ENCODE measurements around the gene GHDC.
"Not testable (repeated sequence)": the region's sequence is repeated elsewhere in the genome, so short reads cannot be mapped to it uniquely, and the experiment has no call there.

Gene GHDC

DNA sequence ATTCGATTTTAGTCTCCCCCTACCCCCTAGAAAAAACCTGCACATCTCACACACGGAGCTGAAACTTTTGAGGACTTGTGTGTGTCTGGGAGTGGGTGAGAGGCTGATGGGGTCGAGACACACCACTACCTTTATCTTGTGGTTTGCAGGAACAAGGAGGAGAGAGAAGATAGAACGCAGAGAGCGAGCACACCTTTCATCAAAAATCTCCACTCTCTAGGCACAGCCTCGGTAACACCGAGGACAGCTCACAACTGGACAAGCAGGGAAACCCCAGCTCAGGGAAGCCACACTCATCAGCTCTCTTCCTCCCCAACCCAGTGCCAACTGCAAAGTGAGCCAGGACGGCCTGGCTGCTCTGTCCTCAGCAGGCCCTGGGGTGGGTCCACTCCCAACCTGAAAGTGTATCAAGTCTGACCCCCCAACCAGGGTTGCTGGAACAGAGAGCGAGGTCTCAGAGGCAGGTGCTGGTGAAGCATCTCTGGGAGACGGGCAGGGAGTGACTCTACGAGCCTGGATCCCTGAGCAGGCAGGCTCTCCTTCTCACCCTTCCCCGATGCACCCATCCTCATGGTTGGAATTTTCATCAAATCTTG, 5.2 kb upstream of the GHDC start:
- no peak overlapping the region for H3K4me3 ChIP-seq (ENCODE audit: low read length)
- H3K36me3 ChIP-seq (ENCODE audit: insufficient read depth, low read length): peaks cover 43% of the 10 kb centered on the region
- H2AFZ ChIP-seq (ENCODE audit: low read depth, low read length): no peak overlapping the region
- H3K4me1 ChIP-seq (ENCODE audit: insufficient read depth, low read length): peaks cover 10% of the 10 kb centered on the region
- H3K27me3 ChIP-seq (ENCODE audit: insufficient read depth, low read length): no peaks in the 10 kb centered on the region
- H3K9me3 ChIP-seq (ENCODE audit: low read length): no peaks in the 10 kb centered on the region

DNA sequence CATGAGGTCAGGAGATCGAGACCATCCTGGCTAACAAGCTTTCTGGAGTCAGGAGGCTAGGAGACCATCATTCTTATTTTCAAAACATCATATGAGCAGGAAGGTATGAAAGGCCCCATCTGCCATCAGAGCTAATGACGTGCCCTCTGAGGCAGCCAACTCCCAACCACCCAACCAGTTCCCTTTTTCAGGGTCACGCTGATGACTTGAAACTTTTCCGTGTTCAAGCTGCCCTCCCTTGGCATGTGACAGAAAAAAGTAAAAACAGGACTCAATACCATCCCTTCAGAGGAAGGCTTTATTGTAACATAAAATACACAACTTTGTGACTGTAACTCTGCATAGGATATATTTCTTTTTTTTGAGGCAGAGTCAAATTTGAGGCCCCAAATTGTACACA, 4.6 kb upstream of the GHDC start:
- Histone ChIP-seq H3K9me3 (ENCODE audit: low read length) (no peaks in the 10 kb centered on the region), H3K36me3 (ENCODE audit: insufficient read depth, low read length) (peaks cover 37% of the 10 kb centered on the region)

DNA sequence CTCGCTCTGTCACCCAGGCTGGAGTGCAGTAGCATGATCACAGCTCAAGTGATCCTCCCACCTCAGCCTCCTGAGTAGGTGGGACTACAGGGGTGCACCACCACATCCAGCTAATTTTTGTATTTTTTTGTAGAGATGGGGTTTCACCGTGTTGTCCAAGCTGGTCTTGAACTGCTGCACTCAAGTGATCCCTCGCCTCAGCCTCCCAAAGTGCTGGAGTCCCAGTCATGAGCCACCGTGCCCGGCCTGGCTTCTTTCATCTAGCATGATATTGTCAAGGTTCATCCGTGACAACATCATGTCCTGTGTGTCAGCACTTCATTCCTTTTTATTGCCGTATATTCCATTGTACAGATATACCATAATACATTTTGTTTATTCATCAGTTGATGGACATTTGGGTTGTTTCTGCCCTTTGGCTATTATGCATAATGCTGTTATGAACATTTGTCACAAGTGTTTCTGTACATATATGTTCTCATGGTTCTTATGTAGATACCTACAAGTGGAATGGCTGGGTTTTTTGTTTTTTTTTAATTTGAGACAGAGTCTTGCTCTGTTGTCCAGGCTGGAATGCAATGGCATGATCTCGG, 3.4 kb upstream of the GHDC start:
- H3K4me3 ChIP-seq (ENCODE audit: low read length): no peak overlapping the region
- H3K36me3 ChIP-seq (ENCODE audit: insufficient read depth, low read length): peaks cover 28% of the 10 kb centered on the region
- H3K9me3 ChIP-seq (ENCODE audit: low read length): no peaks in the 10 kb centered on the region
- no peak overlapping the region for H2AFZ ChIP-seq (ENCODE audit: low read depth, low read length)
- H3K27me3 ChIP-seq (ENCODE audit: insufficient read depth, low read length): no peaks in the 10 kb centered on the region
- peaks cover 18% of the 10 kb centered on the region for H3K4me1 ChIP-seq (ENCODE audit: insufficient read depth, low read length)

More for the DNA sequence above, 4.6 kb upstream of the GHDC start:
- Histone ChIP-seq H3K4me3 (ENCODE audit: low read length) (no peak overlapping the region), H2AFZ (ENCODE audit: low read depth, low read length) (no peak overlapping the region), H3K27me3 (ENCODE audit: insufficient read depth, low read length) (no peaks in the 10 kb centered on the region), H3K4me1 (ENCODE audit: insufficient read depth, low read length) (peaks cover 13% of the 10 kb centered on the region)

DNA sequence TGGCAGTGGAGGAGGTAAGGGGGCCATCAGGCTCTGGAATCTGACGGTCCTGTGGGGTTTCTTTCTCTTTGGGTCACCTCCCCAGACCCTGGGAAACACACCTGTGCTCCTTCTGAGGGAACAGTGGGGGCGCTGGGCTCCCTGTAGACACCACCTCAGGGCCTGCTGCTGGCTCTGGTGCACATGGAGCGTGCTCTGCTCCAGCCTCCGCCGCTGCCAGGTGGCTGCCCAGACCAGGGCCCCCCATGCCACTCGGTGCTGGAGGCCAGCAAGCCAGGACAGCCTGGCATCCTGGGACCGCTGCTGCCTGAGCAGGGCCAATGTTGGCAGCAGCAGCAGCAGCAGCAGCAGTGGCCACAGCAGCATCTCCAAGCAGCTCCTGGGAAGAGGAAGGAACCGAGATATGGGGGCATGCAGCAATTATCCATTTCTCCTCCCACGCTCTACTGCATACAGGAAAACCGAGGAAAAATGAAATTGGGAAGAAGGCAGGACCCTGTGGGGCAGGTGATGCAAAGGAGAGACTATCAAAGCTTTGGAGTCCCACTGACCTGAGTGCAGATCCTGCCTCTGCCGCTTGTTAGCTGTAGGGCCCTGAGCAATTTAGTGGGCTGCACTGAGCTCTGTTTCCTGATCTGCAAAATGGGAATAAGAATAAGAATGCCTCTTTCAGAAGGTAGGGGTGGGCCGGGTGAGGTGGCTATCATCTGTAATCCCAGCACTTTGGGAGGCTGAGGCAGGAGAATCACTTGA, 902 bp downstream of the GHDC start:
- Histone ChIP-seq H3K4me1 (ENCODE audit: insufficient read depth, low read length) (peaks cover 8% of the 10 kb centered on the region), H3K27me3 (ENCODE audit: insufficient read depth, low read length) (no peaks in the 10 kb centered on the region), H3K36me3 (ENCODE audit: insufficient read depth, low read length) (no peaks in the 10 kb centered on the region), H2AFZ (ENCODE audit: low read depth, low read length) (no peak overlapping the region), H3K4me3 (ENCODE audit: low read length) (peak overlapping the region; percentile 78), H3K9me3 (ENCODE audit: low read length) (no peaks in the 10 kb centered on the region)

DNA sequence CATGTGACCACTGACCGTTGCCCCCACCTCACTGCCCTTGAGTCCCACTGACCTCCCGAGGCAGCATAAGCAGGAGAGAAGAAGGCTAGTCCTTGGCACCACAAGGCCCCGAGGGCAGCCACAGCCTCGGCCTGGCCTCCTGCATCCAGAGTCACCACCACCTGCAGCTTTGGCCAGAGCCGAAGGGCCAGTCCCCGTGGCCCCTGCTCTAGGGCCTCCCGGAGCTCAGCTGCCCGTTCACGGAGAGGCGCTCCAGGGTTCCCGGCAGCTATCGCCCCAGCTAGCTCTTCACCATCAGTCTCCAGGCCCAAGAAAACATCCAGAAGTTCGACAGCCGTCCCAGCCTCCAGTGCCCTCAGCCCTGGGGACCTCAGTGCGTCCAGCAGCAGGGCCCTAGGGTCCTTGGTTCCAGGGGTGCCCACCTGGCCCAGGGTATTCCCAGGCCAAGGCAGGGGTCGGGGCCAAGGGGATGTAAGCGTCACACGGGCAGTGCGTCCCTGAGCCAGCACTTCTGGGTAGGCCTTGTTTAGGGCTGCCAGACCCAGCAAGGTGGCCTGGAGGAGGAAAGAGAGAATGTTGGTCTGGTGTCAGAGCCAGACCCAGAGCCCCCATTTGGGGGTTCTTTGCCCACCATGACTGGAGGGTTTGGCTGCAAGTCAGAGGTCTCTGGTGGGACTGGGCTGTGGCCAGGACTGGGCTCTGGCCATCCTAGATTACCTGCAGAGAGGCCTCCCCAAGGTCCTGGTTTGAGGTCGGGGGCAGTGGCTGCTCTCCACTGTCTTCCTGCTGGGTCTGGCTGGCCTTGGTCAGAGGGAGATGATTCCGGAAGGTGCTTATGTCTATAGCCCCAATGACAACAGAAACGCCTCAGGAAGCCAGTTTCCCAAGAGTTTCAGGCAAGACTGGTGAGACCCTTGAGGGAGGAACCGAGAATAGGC, 1.8 kb downstream of the GHDC start:
- no peaks in the 10 kb centered on the region for H3K36me3 ChIP-seq (ENCODE audit: insufficient read depth, low read length)
- no peaks in the 10 kb centered on the region for H3K9me3 ChIP-seq (ENCODE audit: low read length)
- no peaks in the 10 kb centered on the region for H3K27me3 ChIP-seq (ENCODE audit: insufficient read depth, low read length)
- no peak overlapping the region for H3K4me3 ChIP-seq (ENCODE audit: low read length)
- H3K4me1 ChIP-seq (ENCODE audit: insufficient read depth, low read length): peaks cover 8% of the 10 kb centered on the region
- H2AFZ ChIP-seq (ENCODE audit: low read depth, low read length): no peak overlapping the region

DNA sequence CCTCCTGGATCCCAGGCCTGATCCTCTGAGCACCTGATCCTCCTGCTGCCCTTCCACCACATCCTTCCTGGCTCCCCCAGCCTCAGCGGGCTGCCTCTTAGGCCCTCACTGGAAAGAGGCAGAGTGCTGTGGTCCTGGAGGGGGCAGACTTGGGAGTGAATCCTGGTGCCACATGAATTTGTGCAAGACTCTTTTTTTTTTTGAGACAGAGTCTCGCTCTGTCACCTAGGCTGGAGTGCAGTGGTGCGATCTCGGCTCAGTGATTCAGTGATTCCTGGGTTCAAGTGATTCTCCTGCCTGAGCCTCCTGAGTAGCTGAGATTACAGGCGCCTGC, 3.1 kb downstream of the GHDC start:
- H3K9me3 ChIP-seq (ENCODE audit: low read length): no peaks in the 10 kb centered on the region

DNA sequence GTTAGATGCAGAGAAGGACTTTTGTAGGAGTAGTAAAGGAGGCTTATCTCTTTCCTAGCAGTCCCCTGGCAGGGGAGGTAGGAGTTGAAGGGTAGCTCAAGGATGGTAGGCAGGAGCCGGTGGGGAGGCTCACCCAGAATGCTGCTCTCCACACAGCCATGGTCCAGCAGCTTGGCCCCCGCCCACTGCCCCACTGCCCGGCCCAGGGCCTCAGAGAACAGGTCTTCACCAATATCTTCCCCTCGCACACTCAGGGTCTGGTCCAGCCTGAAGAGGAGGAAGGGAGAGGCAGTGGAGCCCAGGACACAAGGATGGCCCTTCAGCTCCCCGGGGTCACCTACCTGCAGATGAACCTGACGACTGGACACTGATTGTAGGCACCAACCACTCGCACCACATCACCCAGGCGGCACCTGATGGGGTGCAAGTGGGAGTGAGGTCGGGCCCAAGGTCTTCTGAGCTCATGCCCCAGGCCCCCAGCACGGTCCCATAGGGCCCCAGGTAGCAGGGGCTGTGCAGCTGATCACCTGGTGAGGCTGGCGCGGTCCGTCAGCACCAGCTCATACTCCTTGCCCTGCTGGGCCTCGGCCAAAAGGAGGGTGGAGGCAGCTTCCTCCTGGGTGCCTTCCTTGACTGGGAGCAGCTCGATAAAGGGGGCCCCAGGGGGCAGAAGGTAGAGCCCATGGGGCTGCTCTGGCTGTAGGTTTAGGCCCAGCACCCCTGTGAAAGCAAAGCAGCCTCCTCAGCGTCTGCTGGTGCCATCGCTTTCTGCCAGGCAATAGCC, 3.6 kb downstream of the GHDC start:
- Histone ChIP-seq H3K4me3 (ENCODE audit: low read length) (no peak overlapping the region), H2AFZ (ENCODE audit: low read depth, low read length) (no peak overlapping the region), H3K9me3 (ENCODE audit: low read length) (no peaks in the 10 kb centered on the region), H3K36me3 (ENCODE audit: insufficient read depth, low read length) (no peaks in the 10 kb centered on the region), H3K27me3 (ENCODE audit: insufficient read depth, low read length) (no peaks in the 10 kb centered on the region), H3K4me1 (ENCODE audit: insufficient read depth, low read length) (peaks cover 13% of the 10 kb centered on the region)

More for the DNA sequence above, 3.1 kb downstream of the GHDC start:
- Histone ChIP-seq H2AFZ (ENCODE audit: low read depth, low read length) (no peak overlapping the region), H3K4me3 (ENCODE audit: low read length) (no peak overlapping the region), H3K4me1 (ENCODE audit: insufficient read depth, low read length) (peaks cover 8% of the 10 kb centered on the region), H3K36me3 (ENCODE audit: insufficient read depth, low read length) (no peaks in the 10 kb centered on the region), H3K27me3 (ENCODE audit: insufficient read depth, low read length) (no peaks in the 10 kb centered on the region)

DNA sequence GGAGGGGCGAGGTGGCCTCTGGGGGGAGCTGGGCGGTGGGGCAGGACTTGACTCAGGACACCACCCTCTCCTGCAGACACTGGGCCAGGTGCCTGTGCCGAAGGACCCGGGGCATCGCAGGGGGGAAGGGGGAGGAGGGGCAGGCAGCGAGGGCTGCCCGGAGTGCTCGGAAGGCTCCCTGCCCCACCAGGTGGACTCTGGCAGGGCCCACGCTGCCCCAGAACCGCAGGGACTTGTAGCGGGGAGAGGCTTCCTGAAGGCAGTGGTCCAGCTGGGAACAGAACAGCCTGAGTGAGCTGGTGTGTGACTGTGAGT, 4.7 kb downstream of the GHDC start:
- H3K4me1 ChIP-seq (ENCODE audit: insufficient read depth, low read length): peaks cover 24% of the 10 kb centered on the region
- H2AFZ ChIP-seq (ENCODE audit: low read depth, low read length): no peak overlapping the region
- no peaks in the 10 kb centered on the region for H3K36me3 ChIP-seq (ENCODE audit: insufficient read depth, low read length)
- H3K27me3 ChIP-seq (ENCODE audit: insufficient read depth, low read length): no peaks in the 10 kb centered on the region
- H3K4me3 ChIP-seq (ENCODE audit: low read length): no peak overlapping the region
- H3K9me3 ChIP-seq (ENCODE audit: low read length): no peaks in the 10 kb centered on the region

DNA sequence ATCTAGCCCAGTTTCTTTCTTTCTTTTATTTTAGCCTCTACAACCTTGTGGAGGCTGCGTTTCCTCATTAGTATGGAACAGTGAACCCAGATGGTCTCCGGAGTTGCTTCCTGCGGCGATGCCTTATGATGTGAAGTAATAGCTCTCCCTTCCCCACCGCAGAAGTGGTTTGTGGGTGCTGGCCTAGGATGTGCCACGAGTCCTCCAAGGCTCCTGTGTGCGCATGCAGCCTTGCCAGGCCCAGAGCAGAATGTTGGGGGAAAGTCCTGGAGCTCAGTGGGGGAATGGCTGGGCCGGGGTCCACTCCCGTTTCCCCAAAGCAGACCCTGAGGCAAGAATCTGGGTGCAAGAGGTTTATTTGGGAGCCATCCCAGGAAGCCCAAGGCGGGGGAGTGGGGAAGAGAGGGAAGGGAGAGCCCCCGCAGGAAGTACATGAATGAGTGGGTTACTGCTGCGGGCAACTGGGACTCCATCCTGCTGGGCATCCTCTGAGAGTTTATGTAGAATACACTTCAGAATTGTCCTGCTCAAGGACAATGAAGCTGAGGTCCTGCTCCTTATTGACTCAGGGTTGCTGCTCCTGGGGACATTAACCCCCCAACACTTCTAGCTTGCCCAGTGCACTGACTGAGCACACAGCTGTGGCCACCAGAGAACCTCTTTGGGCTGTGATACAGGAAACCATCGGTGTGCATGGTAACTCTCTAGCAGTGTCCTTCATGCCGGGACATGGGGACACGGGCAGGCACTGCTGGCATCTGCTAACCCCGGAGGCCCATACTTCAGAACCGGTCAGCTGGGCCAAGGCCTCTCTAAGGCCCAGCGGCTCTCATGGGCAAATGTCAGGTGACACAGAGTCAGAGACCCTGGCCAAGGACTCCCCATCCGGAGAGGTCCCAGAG, 5.3 kb downstream of the GHDC start:
- peaks cover 25% of the 10 kb centered on the region for H3K4me1 ChIP-seq (ENCODE audit: insufficient read depth, low read length)
- H3K36me3 ChIP-seq (ENCODE audit: insufficient read depth, low read length): no peaks in the 10 kb centered on the region
- no peak overlapping the region for H2AFZ ChIP-seq (ENCODE audit: low read depth, low read length)
- H3K9me3 ChIP-seq (ENCODE audit: low read length): no peaks in the 10 kb centered on the region
- H3K27me3 ChIP-seq (ENCODE audit: insufficient read depth, low read length): no peaks in the 10 kb centered on the region
- no peak overlapping the region for H3K4me3 ChIP-seq (ENCODE audit: low read length)

DNA sequence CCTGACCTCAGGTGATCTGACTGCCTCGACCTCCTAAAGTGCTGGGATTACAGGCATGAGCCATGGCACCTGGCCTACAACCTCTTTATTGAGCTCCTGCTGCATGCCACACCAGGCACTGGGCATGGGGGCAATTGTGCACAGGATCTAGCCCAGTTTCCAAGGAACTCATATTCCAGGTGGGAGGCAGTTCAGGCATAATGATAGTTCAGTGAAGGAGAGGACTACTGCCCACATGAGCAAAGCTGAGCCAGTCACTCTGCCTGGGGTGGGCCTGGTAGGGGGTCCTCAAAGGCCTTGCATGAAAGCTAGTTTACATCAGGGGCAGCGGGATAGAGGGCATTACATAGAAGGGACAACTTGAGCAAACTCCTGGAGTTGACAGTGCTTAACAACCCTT, 6.5 kb downstream of the GHDC start:
- H3K36me3 ChIP-seq (ENCODE audit: insufficient read depth, low read length): no peaks in the 10 kb centered on the region
- peaks cover 27% of the 10 kb centered on the region for H3K4me1 ChIP-seq (ENCODE audit: insufficient read depth, low read length)
- no peaks in the 10 kb centered on the region for H3K9me3 ChIP-seq (ENCODE audit: low read length)
- H3K27me3 ChIP-seq (ENCODE audit: insufficient read depth, low read length): no peaks in the 10 kb centered on the region
- no peak overlapping the region for H2AFZ ChIP-seq (ENCODE audit: low read depth, low read length)
- no peak overlapping the region for H3K4me3 ChIP-seq (ENCODE audit: low read length)

DNA sequence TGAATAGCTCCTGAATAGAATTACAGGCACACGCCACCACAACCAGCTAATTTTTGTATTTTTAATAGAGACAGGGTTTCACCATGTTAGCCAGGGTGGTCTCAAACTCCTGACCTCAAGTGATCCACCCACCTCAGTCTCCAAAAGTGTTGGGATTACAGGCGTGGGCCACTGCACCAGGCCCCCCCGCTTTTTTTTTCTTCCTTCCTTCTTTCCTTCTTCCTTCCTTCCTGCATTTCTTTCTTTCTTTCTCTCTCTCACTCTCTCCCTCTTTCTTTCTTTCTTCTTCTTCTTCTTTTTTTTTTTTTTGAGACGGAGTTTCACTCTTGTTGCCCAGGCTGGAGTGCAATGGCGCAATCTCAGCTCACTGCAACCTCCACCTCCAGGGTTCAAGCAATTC, 8.1 kb downstream of the GHDC start:
- H3K4me3 ChIP-seq (ENCODE audit: low read length); H3K36me3 ChIP-seq (ENCODE audit: insufficient read depth, low read length); H3K27me3 ChIP-seq (ENCODE audit: insufficient read depth, low read length); H3K9me3 ChIP-seq (ENCODE audit: low read length): not testable (repeated sequence)
- Histone ChIP-seq H3K4me1 (ENCODE audit: insufficient read depth, low read length) (peaks cover 27% of the 10 kb centered on the region), H2AFZ (ENCODE audit: low read depth, low read length) (peak overlapping the region; percentile 56)

DNA sequence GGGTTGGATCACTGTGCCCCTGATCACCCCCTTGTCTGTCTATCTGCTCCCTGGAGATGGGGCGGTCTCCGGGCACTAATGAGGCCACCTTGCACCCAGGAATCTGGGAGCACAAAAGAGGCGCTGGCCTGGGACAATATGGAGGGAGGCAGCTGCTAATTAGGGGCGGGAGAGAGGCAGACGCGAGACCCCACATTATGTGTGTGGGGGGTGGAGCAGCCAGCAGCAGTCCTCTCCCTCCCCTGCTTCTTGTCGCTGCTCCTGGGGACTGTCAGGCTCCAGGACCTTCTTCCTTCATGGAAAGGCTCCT, 8.7 kb downstream of the GHDC start:
- Histone ChIP-seq H3K27me3 (ENCODE audit: insufficient read depth, low read length) (peaks cover 15% of the 10 kb centered on the region), H3K9me3 (ENCODE audit: low read length) (no peaks in the 10 kb centered on the region), H3K36me3 (ENCODE audit: insufficient read depth, low read length) (no peaks in the 10 kb centered on the region), H3K4me3 (ENCODE audit: low read length) (peak overlapping the region; percentile 28), H3K4me1 (ENCODE audit: insufficient read depth, low read length) (peaks cover 34% of the 10 kb centered on the region), H2AFZ (ENCODE audit: low read depth, low read length) (peak overlapping the region; percentile 56)

Data from neuron (in vitro differentiated cells).